Neural cell (in vitro differentiated cells): Measurements from ENCODE around the gene FBXO38. TPM values are rescaled to one million over a fixed set of nuclear protein-coding genes. Genes with fewer than 3 reads are reported as not detected.

Experiments
- H2AFZ ChIP-seq: fragments of 200-600, 300-800 bp; sonication (generic), shearing (Covaris generic); 2 replicates; pipeline ENCODE4 v1.6.0; 2014; ENCODE audit warnings: low read depth, mild to moderate bottlenecking, antibody characterized with exemption, low read length, moderate library complexity
- H3F3A ChIP-seq: fragments of 200-600 bp; shearing (Covaris generic); 2 replicates; pipeline ENCODE4 v1.6.1; 2016; ENCODE audit warnings: mild to moderate bottlenecking, moderate library complexity, mixed read lengths, antibody characterized with exemption, low read length; ENCODE audit not compliant: insufficient read depth, poor library complexity, severe bottlenecking
- H3K27ac ChIP-seq: fragments of 200-600, 300-800 bp; sonication (generic), shearing (Covaris generic); 2 replicates; pipeline ENCODE4 v1.5.1; 2014; ENCODE audit warnings: mild to moderate bottlenecking, low read length, moderate library complexity
- H3K27me3 ChIP-seq: fragments of 300-800, 200-600 bp; sonication (generic), shearing (Covaris generic); 2 replicates; pipeline ENCODE4 v1.6.0; 2014; ENCODE audit warnings: mild to moderate bottlenecking, low read depth, low read length, moderate library complexity; ENCODE audit not compliant: insufficient read depth
- H3K36me3 ChIP-seq: fragments of 300-800, 200-600 bp; sonication (generic), shearing (Covaris generic); 2 replicates; pipeline ENCODE4 v1.5.1; 2014; ENCODE audit warnings: mild to moderate bottlenecking, antibody characterized with exemption, low read length, moderate library complexity; ENCODE audit not compliant: insufficient read depth
- H3K4me2 ChIP-seq: fragments of 300-800, 200-600 bp; sonication (generic), shearing (Covaris generic); 2 replicates; pipeline ENCODE4 v1.6.0; 2014; ENCODE audit warnings: mild to moderate bottlenecking, low read length
- H3K4me3 ChIP-seq: fragments of 300-800, 200-600 bp; sonication (generic), shearing (Covaris generic); 2 replicates; pipeline ENCODE4 v1.5.1; 2014; ENCODE audit warnings: mild to moderate bottlenecking, low read length, moderate library complexity
- H3K79me2 ChIP-seq: fragments of 200-600 bp; shearing (Covaris generic); replicated peaks from 2 replicates; pipeline ENCODE4 v1.6.0; 2014; ENCODE audit warnings: mild to moderate bottlenecking, low read length, moderate library complexity; ENCODE audit not compliant: insufficient read depth
- H3K9ac ChIP-seq: fragments of 300-800, 200-600 bp; sonication (generic), shearing (Covaris generic); 2 replicates; pipeline ENCODE4 v1.6.1; 2016; ENCODE audit warnings: mild to moderate bottlenecking, low read length, mixed read lengths
- H3K9me2 ChIP-seq: fragments of 200-600 bp; shearing (Covaris generic); 2 replicates; pipeline ENCODE4 v1.6.1; 2016; ENCODE audit warnings: mild to moderate bottlenecking, low read length, mixed read lengths; ENCODE audit not compliant: insufficient read depth
- H3K9me3 ChIP-seq: fragments of 200-600, 300-800 bp; sonication (generic), shearing (Covaris generic); 2 replicates; pipeline ENCODE4 v1.6.1; 2016; ENCODE audit warnings: mild to moderate bottlenecking, mixed run types, low read length, moderate library complexity, mixed read lengths
- H4K20me1 ChIP-seq: fragments of 200-600 bp; shearing (Covaris generic); 2 replicates; pipeline ENCODE4 v1.6.1; 2016; ENCODE audit warnings: mild to moderate bottlenecking, mixed run types; ENCODE audit not compliant: insufficient read depth
- EP300 ChIP-seq: fragments of 450-650 bp; conservative IDR thresholded peaks from 2 replicates; pipeline ENCODE4 v1.6.1; 2014; ENCODE audit warnings: antibody characterized with exemption, mild to moderate bottlenecking, moderate library complexity; ENCODE audit not compliant: poor library complexity, severe bottlenecking
- EZH2 ChIP-seq: fragments of 200-600, 300-800 bp; shearing (Covaris generic), sonication (generic); IDR thresholded peaks from 2 replicates; pipeline ENCODE4 v1.6.1; 2014; ENCODE audit warnings: antibody characterized with exemption, low read length, borderline replicate concordance, mild to moderate bottlenecking; ENCODE audit not compliant: insufficient read depth, poor library complexity, severe bottlenecking
- MXI1 ChIP-seq: fragments of 450-650 bp; conservative IDR thresholded peaks from 2 replicates; pipeline ENCODE4 v1.6.1; 2014; ENCODE audit warnings: antibody characterized with exemption, mild to moderate bottlenecking; ENCODE audit not compliant: poor library complexity, severe bottlenecking
- POLR2AphosphoS5 ChIP-seq: IDR thresholded peaks from 2 replicates; pipeline ENCODE4 v1.6.1; 2012
- RAD21 ChIP-seq: fragments of 450-650 bp; conservative IDR thresholded peaks from 2 replicates; pipeline ENCODE4 v1.6.1; 2014; ENCODE audit warnings: antibody characterized with exemption, mild to moderate bottlenecking, moderate library complexity
- TAF1 ChIP-seq: IDR thresholded peaks from 2 replicates; pipeline ENCODE4 v1.6.1; 2012; ENCODE audit warnings: low read depth
- polyA plus RNA-seq: library from polyadenylated mRNA; depleted of rRNA; stranded (reverse); fragments of >200 nt; gene quantifications from 2 replicates; pipeline ENCODE4 v1.2.3, GENCODE V29; 2014
- TF ChIP-seq, protein P1 (sequence below): fragments of 450-650 bp; IDR thresholded peaks from 2 replicates; pipeline ENCODE4 v1.5.1; 2014; ENCODE audit warnings: antibody characterized with exemption, mild to moderate bottlenecking, moderate library complexity; ENCODE audit not compliant: poor library complexity, severe bottlenecking
- TF ChIP-seq, protein P2 (sequence below): IDR thresholded peaks from 2 replicates; pipeline ENCODE4 v1.6.1; 2012; ENCODE audit warnings: borderline replicate concordance

The FBXO38 gene
- polyA plus RNA-seq, 1 donor from 2014 or later: 69.1 TPM

DNA sequence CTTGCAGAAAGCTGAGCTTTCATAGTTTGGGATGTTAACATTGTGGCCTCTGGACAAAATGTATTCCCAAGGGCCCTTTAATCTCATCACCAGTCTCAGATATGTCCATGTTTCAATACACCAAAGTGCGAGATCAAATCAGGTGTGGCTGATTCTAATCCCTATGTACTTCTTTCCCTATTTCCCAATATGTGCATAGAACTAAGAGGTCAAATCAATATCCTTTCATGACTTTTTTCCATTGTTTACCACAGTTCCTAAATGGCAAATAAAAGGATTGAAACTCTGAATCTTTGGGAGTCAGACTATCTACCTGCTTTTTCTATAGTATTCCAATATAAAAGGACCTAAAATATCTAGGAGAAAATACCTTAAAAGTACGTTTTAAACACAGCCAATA is 105.0 kb downstream of the FBXO38 start:
- Histone ChIP-seq H3K27ac (no peak overlapping the region), H3K4me3 (no peak overlapping the region), H3K27me3 (no peaks in the 10 kb centered on the region), H3F3A (no peaks in the 10 kb centered on the region), H2AFZ (no peak overlapping the region), H3K79me2 (no peaks in the 10 kb centered on the region), H3K4me2 (no peak overlapping the region), H3K9me3 (no peaks in the 10 kb centered on the region), H3K9me2 (no peaks in the 10 kb centered on the region), H3K9ac (no peak overlapping the region), H4K20me1 (no peaks in the 10 kb centered on the region), H3K36me3 (no peaks in the 10 kb centered on the region)
- TF ChIP-seq, protein P1, sequence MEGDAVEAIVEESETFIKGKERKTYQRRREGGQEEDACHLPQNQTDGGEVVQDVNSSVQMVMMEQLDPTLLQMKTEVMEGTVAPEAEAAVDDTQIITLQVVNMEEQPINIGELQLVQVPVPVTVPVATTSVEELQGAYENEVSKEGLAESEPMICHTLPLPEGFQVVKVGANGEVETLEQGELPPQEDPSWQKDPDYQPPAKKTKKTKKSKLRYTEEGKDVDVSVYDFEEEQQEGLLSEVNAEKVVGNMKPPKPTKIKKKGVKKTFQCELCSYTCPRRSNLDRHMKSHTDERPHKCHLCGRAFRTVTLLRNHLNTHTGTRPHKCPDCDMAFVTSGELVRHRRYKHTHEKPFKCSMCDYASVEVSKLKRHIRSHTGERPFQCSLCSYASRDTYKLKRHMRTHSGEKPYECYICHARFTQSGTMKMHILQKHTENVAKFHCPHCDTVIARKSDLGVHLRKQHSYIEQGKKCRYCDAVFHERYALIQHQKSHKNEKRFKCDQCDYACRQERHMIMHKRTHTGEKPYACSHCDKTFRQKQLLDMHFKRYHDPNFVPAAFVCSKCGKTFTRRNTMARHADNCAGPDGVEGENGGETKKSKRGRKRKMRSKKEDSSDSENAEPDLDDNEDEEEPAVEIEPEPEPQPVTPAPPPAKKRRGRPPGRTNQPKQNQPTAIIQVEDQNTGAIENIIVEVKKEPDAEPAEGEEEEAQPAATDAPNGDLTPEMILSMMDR: no peak
- TF ChIP-seq, protein P2, sequence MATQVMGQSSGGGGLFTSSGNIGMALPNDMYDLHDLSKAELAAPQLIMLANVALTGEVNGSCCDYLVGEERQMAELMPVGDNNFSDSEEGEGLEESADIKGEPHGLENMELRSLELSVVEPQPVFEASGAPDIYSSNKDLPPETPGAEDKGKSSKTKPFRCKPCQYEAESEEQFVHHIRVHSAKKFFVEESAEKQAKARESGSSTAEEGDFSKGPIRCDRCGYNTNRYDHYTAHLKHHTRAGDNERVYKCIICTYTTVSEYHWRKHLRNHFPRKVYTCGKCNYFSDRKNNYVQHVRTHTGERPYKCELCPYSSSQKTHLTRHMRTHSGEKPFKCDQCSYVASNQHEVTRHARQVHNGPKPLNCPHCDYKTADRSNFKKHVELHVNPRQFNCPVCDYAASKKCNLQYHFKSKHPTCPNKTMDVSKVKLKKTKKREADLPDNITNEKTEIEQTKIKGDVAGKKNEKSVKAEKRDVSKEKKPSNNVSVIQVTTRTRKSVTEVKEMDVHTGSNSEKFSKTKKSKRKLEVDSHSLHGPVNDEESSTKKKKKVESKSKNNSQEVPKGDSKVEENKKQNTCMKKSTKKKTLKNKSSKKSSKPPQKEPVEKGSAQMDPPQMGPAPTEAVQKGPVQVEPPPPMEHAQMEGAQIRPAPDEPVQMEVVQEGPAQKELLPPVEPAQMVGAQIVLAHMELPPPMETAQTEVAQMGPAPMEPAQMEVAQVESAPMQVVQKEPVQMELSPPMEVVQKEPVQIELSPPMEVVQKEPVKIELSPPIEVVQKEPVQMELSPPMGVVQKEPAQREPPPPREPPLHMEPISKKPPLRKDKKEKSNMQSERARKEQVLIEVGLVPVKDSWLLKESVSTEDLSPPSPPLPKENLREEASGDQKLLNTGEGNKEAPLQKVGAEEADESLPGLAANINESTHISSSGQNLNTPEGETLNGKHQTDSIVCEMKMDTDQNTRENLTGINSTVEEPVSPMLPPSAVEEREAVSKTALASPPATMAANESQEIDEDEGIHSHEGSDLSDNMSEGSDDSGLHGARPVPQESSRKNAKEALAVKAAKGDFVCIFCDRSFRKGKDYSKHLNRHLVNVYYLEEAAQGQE: no peak
- TF ChIP-seq EP300: no peak

DNA sequence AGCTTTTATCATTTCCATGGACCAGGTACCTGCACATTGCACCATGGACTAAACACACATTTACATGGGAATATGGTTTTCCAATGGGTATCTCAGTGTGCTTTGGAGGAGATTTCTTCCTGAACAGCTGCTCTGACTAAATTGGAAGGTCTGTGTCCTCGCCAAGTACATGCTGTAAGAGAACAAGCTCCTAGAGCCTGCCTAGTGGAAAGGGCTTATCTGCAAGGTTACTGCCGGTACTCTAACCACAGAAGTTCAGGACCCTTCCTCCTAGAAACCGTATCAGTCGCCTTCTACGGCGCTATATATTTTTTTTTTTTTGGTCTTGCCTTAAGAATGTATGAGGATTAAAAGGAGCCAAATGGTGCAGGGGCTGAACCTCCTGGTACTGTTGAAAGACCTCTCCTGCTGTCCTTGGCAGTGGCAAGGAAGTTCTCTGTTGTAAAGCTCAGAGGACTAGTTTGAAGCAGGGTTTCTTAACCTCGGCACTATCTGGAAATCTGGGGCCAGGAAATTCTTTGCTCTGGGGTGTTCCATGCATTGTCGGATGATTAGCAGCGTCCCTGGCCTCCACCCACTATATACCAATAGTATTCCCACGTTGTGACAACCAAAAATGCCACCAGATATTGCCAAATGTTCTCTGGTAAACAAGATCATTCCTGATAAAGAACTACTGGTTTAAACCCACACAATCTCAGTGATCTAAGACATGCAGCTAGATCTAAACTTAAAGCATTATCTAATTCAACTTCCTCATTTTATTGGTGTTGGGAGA is 107.4 kb downstream of the FBXO38 start:
- H3K27me3 ChIP-seq: no peaks in the 10 kb centered on the region
- H3K4me3 ChIP-seq: no peak overlapping the region
- TF ChIP-seq RAD21 (no peak), POLR2AphosphoS5 (no peak), TAF1 (no peak), MXI1 (no peak), EZH2 (no peak)
- TF ChIP-seq, protein P1: no peak
- H3K79me2 ChIP-seq: no peaks in the 10 kb centered on the region
- no peaks in the 10 kb centered on the region for H3K9me2 ChIP-seq
- H3K36me3 ChIP-seq: no peaks in the 10 kb centered on the region
- no peak overlapping the region for H2AFZ ChIP-seq
- H3K4me2 ChIP-seq: no peak overlapping the region
- no peaks in the 10 kb centered on the region for H3K9me3 ChIP-seq
- H3F3A ChIP-seq: no peaks in the 10 kb centered on the region
- no peaks in the 10 kb centered on the region for H4K20me1 ChIP-seq
- no peak overlapping the region for H3K9ac ChIP-seq
- no peak overlapping the region for H3K27ac ChIP-seq
